ENCODE measurements around the gene SLC6A16. TPM values are rescaled to one million over a fixed set of nuclear protein-coding genes. Genes with fewer than 3 reads are reported as not detected.
"Not testable (repeated sequence)": the region's sequence is repeated elsewhere in the genome, so short reads cannot be mapped to it uniquely, and the experiment has no call there.

The SLC6A16 gene
- total and polyA plus RNA-seq, 8 donors, result 0.44 to 5.4 (median 1.2) TPM; not detected in 3

GRCh38 chr19:49315111-49315510, 9.9 kb downstream of the SLC6A16 start:
- Histone ChIP-seq H3K27me3 (no peaks in the 10 kb centered on the region), H3K4me1 (no peaks in the 10 kb centered on the region), H3K4me3 (no peak overlapping the region), H3K36me3 (peaks cover 0 to 29% (median 13%) of the 10 kb centered on the region in 4 donors), H3K27ac (no peak overlapping the region), H3K9me3 (peaks cover 0 to 14% (median 7%) of the 10 kb centered on the region in 4 donors)
- TF ChIP-seq POLR2AphosphoS5 (IDR thresholded peaks at IDR 0.05) (no peak), CTCF (IDR thresholded peaks at IDR 0.05) (no peak), EP300 (IDR thresholded peaks at IDR 0.05) (no peak), POLR2A (IDR thresholded peaks at IDR 0.05) (no peak)
- 63 to 96% (median 89%) methylated on average over 1 of the region's 1 CpG for WGBS, 5 donors
- DNase-seq, result no peak
- intact Hi-C loops (cut with DNase I; ENCODE audit: low total_unique reads), result no loop called here

GRCh38 chr19:49309087-49309486, 15.9 kb downstream of the SLC6A16 start:
- WGBS, 5 donors, result 90 to 93% (median 93%) methylated on average over 6 of the region's 6 CpGs
- no peaks in the 10 kb centered on the region for H3K9me3 ChIP-seq
- DNase-seq, result no peak
- no peak overlapping the region for H3K27ac ChIP-seq
- H3K36me3 ChIP-seq, result peaks cover 0 to 31% (median 23%) of the 10 kb centered on the region in 4 donors
- intact Hi-C loops (cut with DNase I; ENCODE audit: low total_unique reads), result no loop called here
- TF ChIP-seq EP300 (IDR thresholded peaks at IDR 0.05) (no peak), CTCF (IDR thresholded peaks at IDR 0.05) (no peak), POLR2AphosphoS5 (IDR thresholded peaks at IDR 0.05) (no peak), POLR2A (IDR thresholded peaks at IDR 0.05) (no peak)
- no peaks in the 10 kb centered on the region for H3K4me1 ChIP-seq
- H3K4me3 ChIP-seq, result no peak overlapping the region
- H3K27me3 ChIP-seq, result no peaks in the 10 kb centered on the region

GRCh38 chr19:49306734-49307133, 18.3 kb downstream of the SLC6A16 start:
- WGBS, 5 donors, result 62 to 77% (median 70%) methylated on average over 7 of the region's 7 CpGs
- H3K27ac ChIP-seq; H3K9me3 ChIP-seq; intact Hi-C loops (cut with DNase I; ENCODE audit: low total_unique reads); DNase-seq; H3K4me1 ChIP-seq; H3K4me3 ChIP-seq; H3K27me3 ChIP-seq: not testable (repeated sequence)
- H3K36me3 ChIP-seq, result peaks cover 0 to 31% (median 21%) of the 10 kb centered on the region in 4 donors

GRCh38 chr19:49301866-49302252, 23.1 kb downstream of the SLC6A16 start:
- intact Hi-C loops (cut with DNase I; ENCODE audit: low total_unique reads), result no loop called here
- Histone ChIP-seq H3K27me3 (no peaks in the 10 kb centered on the region), H3K36me3 (no peaks in the 10 kb centered on the region), H3K27ac (no peak overlapping the region), H3K4me1 (peaks cover 0 to 4% (median 2%) of the 10 kb centered on the region in 4 donors), H3K4me3 (no peak overlapping the region), H3K9me3 (no peaks in the 10 kb centered on the region)
- TF ChIP-seq EP300 (IDR thresholded peaks at IDR 0.05), result no peak
- TF ChIP-seq CTCF (IDR thresholded peaks at IDR 0.05), result no peak
- TF ChIP-seq POLR2AphosphoS5 (IDR thresholded peaks at IDR 0.05), result no peak
- TF ChIP-seq POLR2A (IDR thresholded peaks at IDR 0.05), result no peak
- DNase-seq, result no peak
- 81 to 87% (median 82%) methylated on average over 5 of the region's 5 CpGs for WGBS, 5 donors

- Histone ChIP-seq H3K27ac (no peak overlapping the region), H3K36me3 (no peaks in the 10 kb centered on the region), H3K4me3 (peak overlapping the region in 1 of 4 donors; percentile 17), H3K27me3 (no peaks in the 10 kb centered on the region), H3K4me1 (peaks cover 0 to 4% (median 2%) of the 10 kb centered on the region in 4 donors), H3K9me3 (no peaks in the 10 kb centered on the region)
- peak; percentile 79 to 83 for DNase-seq
- intact Hi-C loops (cut with DNase I; ENCODE audit: low total_unique reads), result no loop called here
- TF ChIP-seq CTCF (IDR thresholded peaks at IDR 0.05), result peak in 5 of 7 experiments; percentile 43 to 75 (median 57)
- no peak for TF ChIP-seq POLR2AphosphoS5 (IDR thresholded peaks at IDR 0.05)
- WGBS, 5 donors, result 23 to 43% (median 27%) methylated on average over 4 to 8 of the region's 8 CpGs
These were observed 23.7 kb downstream of the SLC6A16 start for GRCh38 chr19:49301165-49301865.

- H3K4me3 ChIP-seq; H3K27ac ChIP-seq; H3K4me1 ChIP-seq; DNase-seq; intact Hi-C loops (cut with DNase I; ENCODE audit: low total_unique reads); H3K9me3 ChIP-seq; H3K36me3 ChIP-seq; H3K27me3 ChIP-seq: not testable (repeated sequence)
- 77 to 95% (median 87%) methylated on average over 3 of the region's 3 CpGs for WGBS, 5 donors
These were observed 26.3 kb downstream of the SLC6A16 start for GRCh38 chr19:49298653-49299052.
